Stimulated activated CD8-positive, alpha-beta memory T cell treated with anti-CD3 and anti-CD28 coated beads, Interleukin-4, amount 100 ng/mL, for 48 hours (primary cell): ENCODE measurements around the gene LRIT2.
"Not testable (repeated sequence)": the region's sequence is repeated elsewhere in the genome, so short reads cannot be mapped to it uniquely, and the experiment has no call there.

Experiments used
- DNase-seq: peaks from one replicate; pipeline ENCODE4 v3.0.0-alpha.2; 2020

The LRIT2 gene

DNA sequence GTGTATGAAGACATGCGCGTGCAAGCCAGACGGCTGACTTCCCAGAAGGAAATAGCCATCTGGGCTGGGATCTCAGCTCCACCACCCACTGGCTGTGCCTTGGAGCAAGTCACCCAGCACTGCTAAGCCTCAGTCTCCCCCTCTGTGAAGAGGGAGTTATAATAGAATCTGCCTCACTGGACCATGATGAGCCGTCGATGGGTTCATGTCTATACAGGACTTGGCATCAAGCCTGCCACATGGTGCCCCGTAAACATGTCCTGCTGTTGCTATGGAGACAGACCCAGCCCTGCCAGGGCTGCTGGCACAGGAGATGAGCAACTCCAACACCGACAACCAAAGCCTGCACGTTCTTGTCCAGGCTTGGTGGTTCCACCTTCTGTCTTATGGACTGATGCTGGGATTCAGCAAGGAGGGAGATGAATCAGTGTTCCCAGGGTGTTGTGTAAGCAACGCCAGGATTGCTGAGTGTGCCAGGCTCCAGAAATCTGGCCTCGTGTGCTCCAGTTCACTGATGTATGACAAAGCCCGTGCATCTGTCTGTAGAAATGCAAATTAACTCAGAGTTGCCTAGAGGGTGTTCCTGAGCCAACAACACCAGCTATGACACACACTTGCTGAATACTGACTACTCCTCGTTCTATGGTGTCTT is 46.2 kb downstream of the LRIT2 start:
- no peak for DNase-seq

DNA sequence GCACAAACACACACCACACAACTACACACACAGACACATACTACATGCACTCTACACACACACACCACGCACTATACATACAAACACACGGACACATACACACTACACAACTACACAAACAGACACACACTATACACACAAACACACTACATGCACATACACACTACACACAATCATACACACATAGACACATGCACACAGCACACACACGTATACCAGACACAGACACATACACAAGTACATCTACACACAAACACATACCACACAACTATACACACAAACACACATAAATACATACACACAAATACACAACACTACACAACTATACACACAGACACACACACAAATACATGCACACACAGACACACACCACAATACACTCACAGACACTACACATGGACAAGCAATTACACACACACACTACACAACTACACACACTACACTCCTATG is 47.2 kb downstream of the LRIT2 start:
- no peak for DNase-seq

DNA sequence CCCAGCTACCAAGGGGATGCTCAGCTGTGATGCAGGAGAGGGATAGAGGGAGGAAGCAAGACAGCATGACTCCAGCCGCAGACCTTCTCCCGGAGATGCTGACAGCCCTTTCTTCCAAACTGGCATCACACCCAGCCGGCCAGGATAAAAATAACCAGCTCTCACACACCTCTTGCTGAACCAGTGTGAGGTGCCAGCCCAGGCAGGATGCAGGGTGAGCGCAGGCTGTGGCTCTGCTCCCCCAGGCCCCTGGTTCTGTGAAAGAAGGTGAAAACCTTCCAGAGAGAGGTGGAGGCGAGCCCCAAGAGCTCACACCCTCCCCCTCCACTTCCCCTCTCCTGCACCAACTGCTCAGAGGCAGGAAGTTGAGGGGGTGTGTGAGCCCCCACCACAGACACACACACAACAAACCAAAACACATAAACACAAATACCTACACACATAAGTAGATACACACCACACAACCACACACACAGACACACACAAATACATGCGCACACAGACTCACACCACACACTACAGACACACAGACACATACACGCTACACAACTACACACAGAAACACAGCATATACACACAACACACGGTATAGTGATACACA is 47.7 kb downstream of the LRIT2 start:
- peak; percentile 32 for DNase-seq

DNA sequence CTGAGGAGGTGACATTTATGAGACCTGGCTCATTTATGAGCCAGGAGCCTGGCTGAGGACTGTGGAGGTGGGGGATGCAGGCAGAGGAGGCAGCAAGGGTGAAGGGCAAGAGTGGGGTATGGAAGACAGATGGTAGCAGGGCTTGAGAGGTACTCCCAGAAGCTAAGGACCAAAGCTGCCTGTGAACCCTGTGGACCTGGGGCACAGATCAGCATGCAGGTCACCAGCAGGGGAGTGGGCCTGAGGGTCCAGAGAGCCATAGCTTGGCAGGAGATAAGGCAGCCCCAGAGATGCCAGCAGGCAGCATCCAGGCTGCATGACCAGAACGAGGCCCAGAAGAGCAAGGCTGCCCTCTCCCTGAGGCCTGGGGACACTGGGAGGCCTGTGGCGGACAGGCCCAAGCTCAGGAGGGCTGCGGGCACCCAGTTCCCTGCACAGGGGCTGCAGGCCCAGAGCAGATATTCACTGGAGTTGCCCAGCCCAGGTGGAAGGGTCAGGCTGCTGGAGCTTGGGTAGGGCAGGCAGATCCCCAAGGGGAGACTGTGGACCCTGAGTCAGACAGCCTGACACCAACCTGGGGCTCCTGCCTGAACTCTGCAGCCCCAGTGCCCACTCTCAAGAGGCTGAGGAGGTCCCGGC is 48.4 kb downstream of the LRIT2 start:
- DNase-seq: no peak

DNA sequence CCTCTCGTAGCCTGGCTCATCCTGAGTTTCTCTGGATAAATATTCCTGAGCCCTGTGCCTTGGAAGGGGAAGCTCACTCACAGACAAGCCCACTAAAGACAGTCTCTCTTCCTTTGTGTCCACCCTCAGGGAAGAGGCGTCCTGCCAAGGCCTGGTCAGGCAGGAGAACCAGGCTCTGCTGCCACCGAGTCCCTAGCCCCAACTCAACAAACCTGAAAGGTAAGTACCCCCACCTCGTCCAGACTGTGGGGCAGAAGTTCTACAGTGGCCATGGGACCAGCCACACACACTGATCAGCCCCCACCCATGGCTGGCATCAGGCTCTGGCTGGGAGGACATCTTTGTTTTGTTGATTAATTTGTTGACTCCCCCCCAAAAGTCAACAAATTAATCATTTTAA is 49.0 kb downstream of the LRIT2 start:
- DNase-seq: no peak

DNA sequence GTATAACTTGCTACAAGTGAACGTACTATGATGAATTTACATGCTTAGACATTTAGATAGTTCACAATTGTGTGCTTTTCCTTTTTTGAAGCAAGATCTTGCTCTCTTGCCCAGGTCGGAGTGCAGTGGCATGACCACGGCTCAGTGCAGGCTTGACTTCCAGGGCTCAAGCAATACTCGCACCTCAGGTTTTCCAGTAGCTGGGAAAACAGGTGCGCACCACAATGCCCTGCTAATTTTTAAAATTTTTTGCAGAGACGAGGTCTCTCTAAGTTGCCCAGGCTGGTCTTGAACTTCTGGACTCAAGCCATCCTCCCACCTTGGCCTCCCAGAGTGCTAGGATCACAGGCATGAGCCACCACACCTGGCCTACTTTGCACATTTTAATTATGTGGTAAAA is 49.9 kb downstream of the LRIT2 start:
- DNase-seq: no peak

DNA sequence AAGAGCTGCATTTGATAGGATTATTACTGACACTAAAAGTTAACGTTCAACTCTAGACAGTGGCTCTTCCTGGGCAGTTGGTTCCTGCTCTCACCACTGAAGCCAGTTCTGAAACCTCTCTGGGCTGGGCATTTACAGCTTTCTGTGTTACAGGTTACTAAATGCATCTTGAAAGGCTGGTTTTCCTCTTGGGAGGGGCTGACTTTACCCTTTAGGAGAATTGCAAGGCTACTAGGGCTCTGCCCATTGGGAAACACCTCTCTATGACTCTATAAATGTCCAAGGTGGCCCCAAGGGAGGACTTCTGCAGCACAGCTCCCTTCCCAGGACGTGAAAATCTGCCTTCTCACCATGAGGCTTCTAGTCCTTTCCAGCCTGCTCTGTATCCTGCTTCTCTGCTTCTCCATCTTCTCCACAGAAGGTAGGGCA is 51.8 kb downstream of the LRIT2 start, which contains the start of gene GPR15LG:
GPR15LG (plus strand) TSS at position 301 of the 429 bp plus-strand sequence; CDS start at position 352, 51 bp downstream.
- no peak for DNase-seq

DNA sequence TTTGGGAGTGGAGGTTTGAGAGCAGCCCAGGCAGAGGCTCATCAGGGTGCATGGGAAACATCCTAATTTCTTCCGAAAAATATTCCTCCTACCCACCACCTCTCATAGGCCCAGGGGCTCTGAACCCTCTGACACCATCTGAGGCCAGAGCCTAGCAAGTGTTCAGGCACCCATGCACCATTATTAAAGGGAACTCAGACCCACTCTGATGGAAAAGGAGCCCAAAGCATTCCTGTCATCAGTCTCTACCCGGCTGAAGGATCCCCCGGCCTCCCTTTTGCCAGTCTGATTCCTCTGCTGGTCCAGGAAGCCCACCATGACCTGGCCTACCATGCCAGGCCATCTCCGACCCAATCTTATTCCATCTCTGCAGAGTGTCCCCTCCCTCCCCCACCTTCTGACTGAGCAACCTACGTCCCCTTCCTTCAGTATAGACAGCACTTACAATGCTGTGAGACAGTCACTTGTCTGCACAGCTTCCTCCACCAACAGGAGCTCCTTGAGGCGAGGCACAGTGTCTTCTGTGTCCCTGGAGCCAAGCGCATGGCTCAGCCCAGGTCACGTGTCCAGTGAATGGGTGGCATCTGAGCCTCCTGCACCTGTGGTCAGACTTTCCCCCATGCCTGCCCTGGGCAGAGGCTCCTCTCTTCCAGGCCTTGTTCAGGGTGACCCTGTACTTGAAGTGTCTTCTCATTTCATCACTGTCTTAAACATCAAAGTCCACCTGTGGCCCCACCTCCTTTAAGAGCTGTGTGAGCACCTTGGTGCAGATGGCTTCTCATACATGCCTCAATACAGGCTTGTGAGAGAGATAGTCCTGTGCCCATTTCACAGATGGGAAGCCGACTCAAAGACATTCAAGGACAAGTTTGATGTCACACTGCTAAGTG is 52.6 kb downstream of the LRIT2 start:
- DNase-seq: no peak

DNA sequence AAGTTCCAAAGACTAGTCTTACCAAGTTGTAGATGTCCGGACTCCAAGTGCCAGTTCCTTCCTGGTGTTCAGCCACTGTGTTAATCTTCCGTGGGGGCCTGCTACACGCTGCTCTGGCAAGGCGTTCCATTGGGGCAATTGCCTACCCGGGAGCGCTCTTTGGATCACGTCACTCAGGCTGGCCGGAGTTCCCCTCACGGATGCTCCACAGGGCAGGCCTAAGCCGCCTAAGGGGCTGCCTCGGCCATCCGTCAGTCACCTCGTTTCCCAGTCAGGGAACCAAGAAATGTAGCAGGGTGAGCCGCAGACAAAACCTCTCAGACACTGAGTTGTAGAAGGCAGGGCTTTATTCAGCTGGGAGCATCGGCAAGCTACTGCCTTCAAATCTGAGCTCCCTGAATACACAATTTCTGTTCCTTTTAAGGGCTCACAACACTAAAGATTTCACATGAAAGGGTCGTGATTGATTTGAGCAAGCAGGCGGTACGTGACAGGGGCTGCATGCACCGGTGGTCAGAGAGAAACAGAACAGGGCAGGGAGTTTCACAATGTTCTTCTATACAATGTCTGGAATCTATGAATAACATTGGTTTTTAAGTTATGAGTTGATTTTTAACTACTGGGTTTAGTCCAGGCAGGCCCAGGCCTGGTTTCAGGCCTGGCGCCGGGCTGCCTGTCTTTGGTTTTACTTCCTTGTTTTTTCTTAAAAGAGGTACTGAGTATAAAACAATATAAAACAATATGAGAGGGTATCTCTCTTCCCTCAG is 53.5 kb downstream of the LRIT2 start:
- not testable (repeated sequence) for DNase-seq

DNA sequence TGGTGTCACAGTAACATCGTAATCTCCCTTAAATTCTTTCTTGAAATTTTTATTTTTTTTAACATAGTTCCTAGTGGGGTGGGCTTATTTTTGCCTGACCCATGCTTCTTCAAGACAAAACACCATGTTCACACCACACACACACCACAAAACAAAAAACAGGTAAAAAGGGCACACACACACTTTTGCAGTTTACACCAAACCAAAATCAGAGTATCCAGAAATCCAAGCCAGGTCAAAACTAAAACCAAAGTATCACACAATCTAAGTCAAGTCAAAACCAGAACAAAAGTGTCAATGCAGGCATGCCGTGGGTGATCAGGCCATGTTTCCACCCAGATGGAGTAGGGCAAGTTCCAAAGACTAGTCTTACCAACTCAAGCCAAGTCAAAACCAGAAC is 54.1 kb downstream of the LRIT2 start:
- DNase-seq: not testable (repeated sequence)
